GM18526 (cell line): ENCODE data around the gene GRWD1.

Experiments used
- POLR2A ChIP-seq: IDR thresholded peaks from 3 replicates; pipeline ENCODE4 v1.6.1; 2011; ENCODE audit not compliant: insufficient read length; ENCODE audit errors: extremely low read depth

The GRWD1 gene

GRCh38 chr19:48478339-48479256 is 32.8 kb downstream of the GRWD1 start:
- no peak for TF ChIP-seq POLR2A

- TF ChIP-seq POLR2A, result no peak
Observed at GRCh38 chr19:48479686-48480085, 33.9 kb downstream of the GRWD1 start.

GRCh38 chr19:48480183-48480557 is 34.4 kb downstream of the GRWD1 start:
- no peak for TF ChIP-seq POLR2A

- no peak for TF ChIP-seq POLR2A
Observed at GRCh38 chr19:48480558-48481500, 35.0 kb downstream of the GRWD1 start.

- TF ChIP-seq POLR2A, result no peak
Observed at GRCh38 chr19:48481846-48482639, 36.3 kb downstream of the GRWD1 start.

GRCh38 chr19:48483301-48483700 is 37.5 kb downstream of the GRWD1 start:
- no peak for TF ChIP-seq POLR2A

- no peak for TF ChIP-seq POLR2A
Observed at GRCh38 chr19:48484247-48484893, 38.6 kb downstream of the GRWD1 start.

- TF ChIP-seq POLR2A, result no peak
Observed at GRCh38 chr19:48484931-48485612, 39.3 kb downstream of the GRWD1 start.

- TF ChIP-seq POLR2A, result no peak
Observed at GRCh38 chr19:48487544-48487943, 41.8 kb downstream of the GRWD1 start.

GRCh38 chr19:48487948-48488347 is 42.2 kb downstream of the GRWD1 start:
- no peak for TF ChIP-seq POLR2A

- TF ChIP-seq POLR2A, result no peak
Observed at GRCh38 chr19:48489608-48490216, 43.9 kb downstream of the GRWD1 start.

- no peak for TF ChIP-seq POLR2A
Observed at GRCh38 chr19:48490981-48491792, 45.4 kb downstream of the GRWD1 start.

GRCh38 chr19:48491793-48492123 is 46.0 kb downstream of the GRWD1 start:
- no peak for TF ChIP-seq POLR2A
